Heart left ventricle (tissue), 16 donors: ENCODE results near the gene MPV17. TPM values are rescaled to one million over a fixed set of nuclear protein-coding genes. Genes with fewer than 3 reads are reported as not detected.
"Not testable (repeated sequence)": the region's sequence is repeated elsewhere in the genome, so short reads cannot be mapped to it uniquely, and the experiment has no call there.

Source experiments
- ATAC-seq, 4 donors: fragments of 200-7000 bp; cut with Tn5 transposase; one replicate each; pipeline ENCODE4 v1.9.1; 2020 to 2022; ENCODE audit warnings: moderate library complexity in 4 of 4, mild to moderate bottlenecking in 3 of 4, moderate number of reproducible peaks in 1 of 4
- DNase-seq, 5 donors: peaks; one replicate each; pipeline ENCODE4 v3.0.0-alpha.2; 2020
- H3K27ac ChIP-seq, 12 donors: fragments of 200-600 bp; sonication (generic) in 4 of 12; one replicate each; pipeline versions ENCODE4 v1.5.0 to v1.8.0; 2016 to 2022; ENCODE audit warnings: mild to moderate bottlenecking in 2 of 12
- H3K27me3 ChIP-seq, 9 donors: fragments of 200-600 bp; sonication (generic) in 2 of 9; one replicate each; pipeline versions ENCODE4 v1.5.1 to v1.8.0; 2016 to 2022; ENCODE audit warnings: mild to moderate bottlenecking in 3 of 9
- H3K36me3 ChIP-seq, 9 donors: fragments of 200-600 bp; sonication (generic) in 2 of 9; one replicate each; pipeline versions ENCODE4 v1.5.0 to v1.8.0; 2018 to 2022; ENCODE audit warnings: mild to moderate bottlenecking in 2 of 9
- H3K4me1 ChIP-seq, 12 donors: fragments of 200-600 bp; sonication (generic) in 4 of 12; one replicate each; pipeline versions ENCODE4 v1.5.0 to v1.8.0; 2016 to 2022; ENCODE audit warnings: mild to moderate bottlenecking in 3 of 12
- H3K4me3 ChIP-seq, 12 donors: fragments of 200-600 bp; sonication (generic) in 4 of 12; one replicate each; pipeline versions ENCODE4 v1.5.0 to v1.8.0; 2017 to 2022; ENCODE audit warnings: mild to moderate bottlenecking in 9 of 12, moderate library complexity in 4 of 12
- H3K9me3 ChIP-seq, 12 donors: fragments of 200-600 bp; sonication (generic) in 4 of 12; one replicate each; pipeline versions ENCODE4 v1.5.0 to v1.8.0; 2016 to 2022; ENCODE audit warnings: mild to moderate bottlenecking in 1 of 12
- POLR2A ChIP-seq, 2 donors: fragments of 450-650 bp; IDR thresholded peaks; one replicate each; pipeline ENCODE4 v1.6.1; 2017; ENCODE audit warnings: antibody characterized with exemption in 2 of 2, mild to moderate bottlenecking in 2 of 2, moderate library complexity in 2 of 2
- WGBS, 4 donors: extraction: QIAGEN DNeasy Blood & Tissue Kit in 2 of 4; methylation state at CpG; one replicate each; pipeline versions ENCODE4 v1.1.5 to v1.1.7; 2013 to 2018; 5-methylcytosine and 5-hydroxymethylcytosine counted together
- intact Hi-C, 10 donors: fragments of 100-400 bp; cut with DNase I; formaldehyde crosslinking; loops; one replicate each; pipeline versions ENCODE4 v1.11.1 to v1.14.2; 2022
- polyA plus RNA-seq, 2 donors: library from polyadenylated mRNA; stranded (reverse); fragments of 200-250 nt; gene quantifications; one replicate each; pipeline ENCODE4 v1.2.3, GENCODE V29; 2013
- total RNA-seq, 9 donors: library from RNA; depleted of rRNA in 2 of 9; stranded (reverse); fragments of >200 nt in 2 of 9; fragmentation: NEBNext Ultra II Directional in 3 of 9; extraction: Animal tissue kit (Norgen Biotek cat#: 25700) in 3 of 9; gene quantifications; one replicate each; pipeline versions ENCODE4 v1.1.0 to v1.2.4, GENCODE V29; 2016 to 2023
- TF ChIP-seq, protein P1 (sequence below), 12 donors: fragments of 200-600 bp; sonication (generic) in 4 of 12; IDR thresholded peaks; one replicate each; pipeline versions ENCODE4 v1.5.0 to v1.8.0; 2018 to 2022; ENCODE audit warnings: antibody characterized with exemption in 12 of 12, mild to moderate bottlenecking in 5 of 12
- donor health status: ischemic (EF 13 %, LVEDD 7.1; RV severe dilation, severe dysfunction).
- donor health status: healthy with polysubstance abuse.
- donor health status: DM: no; HTN: yes; CAD: no.
- donor health status: DM: no; HTN: no; CAD: no.
- donor health status: ischemic (EF 25% LVEDD 6.9; RV normal size, moderate dysfunction).
- donor health status: ischemic (EF 25% LVEDD 5.7; RV mildly dilated, moderate dysfunction).
- donor health status: healthy.
- donor health status: DM: yes; HTN: yes; CAD: no.
- donor health status: ischemic (EF 35%, LVEDD 5.7; RV mildly dilated, moderate dysfunction).
- donor health status: nonischemic (EF 11% LVEDD 7.7; RV severe dilation, severe dysfunction).
- donor health status: DM: yes; HTN: yes; CAD: no.
- donor health status: PGD.
- donor health status: ischemic (EF 29% LVEDD 5.4; RV normal size, mild dysfunction).
- donor health status: nonischemic (EF 23%, LVEDD 6.1; RV moderate dilation, normal function).

Gene MPV17
- total and polyA plus RNA-seq, 11 donors: 48.8 to 134 (median 66.3) TPM

DNA sequence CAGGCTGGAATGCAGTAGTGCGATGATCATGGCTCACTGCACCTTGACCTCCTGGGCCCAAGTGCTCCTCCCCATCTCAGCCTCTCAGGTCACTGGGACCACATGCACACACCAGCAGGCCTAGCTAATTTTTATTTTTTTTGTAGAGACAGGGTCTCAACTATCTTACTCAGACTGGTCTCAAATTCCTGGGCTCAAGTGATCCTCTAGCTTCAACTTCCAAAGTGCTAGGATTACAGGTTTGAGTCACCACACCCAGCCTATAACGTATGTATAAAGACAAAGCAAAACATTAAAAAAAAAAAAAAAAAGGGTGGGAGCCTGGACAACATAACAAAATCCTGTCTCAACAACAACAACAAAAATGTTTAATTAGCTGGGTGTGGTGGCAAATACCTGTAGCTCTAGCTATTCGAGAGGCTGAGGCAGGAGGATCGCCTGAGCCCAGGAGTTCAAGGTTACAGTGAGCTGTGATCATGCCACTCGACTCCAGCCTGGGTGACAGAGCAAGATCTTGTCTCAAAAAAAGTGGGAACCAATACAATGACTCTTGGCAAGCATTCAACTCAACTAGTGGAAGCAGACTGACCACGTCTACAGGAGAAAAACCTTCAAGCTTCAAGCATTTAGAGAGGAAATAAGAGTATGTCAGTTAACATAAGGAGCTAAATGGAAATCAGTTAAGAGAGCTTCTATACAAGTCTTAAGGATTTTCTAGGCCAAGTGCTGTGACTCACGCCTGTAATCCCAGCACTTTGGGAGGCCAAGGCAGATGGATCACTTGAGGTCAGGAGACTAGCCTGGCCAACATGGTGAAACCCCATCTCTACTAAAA, 31.1 kb upstream of the MPV17 start:
- Histone ChIP-seq H3K27ac (peak overlapping the region in 1 of 12 donors; percentile 30), H3K36me3 (peaks cover 0 to 11% (median 0%) of the 10 kb centered on the region in 9 donors), H3K27me3 (no peaks in the 10 kb centered on the region), H3K4me1 (peaks cover 4 to 57% (median 27%) of the 10 kb centered on the region in 12 donors), H3K4me3 (no peak overlapping the region), H3K9me3 (no peaks in the 10 kb centered on the region)
- intact Hi-C loops: no loop called here
- 76 to 79% (median 77%) methylated on average over 7 of the region's 7 CpGs for WGBS, 4 donors
- DNase-seq: no peak
- no peak for TF ChIP-seq POLR2A (IDR thresholded peaks at IDR 0.05)
- TF ChIP-seq, protein P1, sequence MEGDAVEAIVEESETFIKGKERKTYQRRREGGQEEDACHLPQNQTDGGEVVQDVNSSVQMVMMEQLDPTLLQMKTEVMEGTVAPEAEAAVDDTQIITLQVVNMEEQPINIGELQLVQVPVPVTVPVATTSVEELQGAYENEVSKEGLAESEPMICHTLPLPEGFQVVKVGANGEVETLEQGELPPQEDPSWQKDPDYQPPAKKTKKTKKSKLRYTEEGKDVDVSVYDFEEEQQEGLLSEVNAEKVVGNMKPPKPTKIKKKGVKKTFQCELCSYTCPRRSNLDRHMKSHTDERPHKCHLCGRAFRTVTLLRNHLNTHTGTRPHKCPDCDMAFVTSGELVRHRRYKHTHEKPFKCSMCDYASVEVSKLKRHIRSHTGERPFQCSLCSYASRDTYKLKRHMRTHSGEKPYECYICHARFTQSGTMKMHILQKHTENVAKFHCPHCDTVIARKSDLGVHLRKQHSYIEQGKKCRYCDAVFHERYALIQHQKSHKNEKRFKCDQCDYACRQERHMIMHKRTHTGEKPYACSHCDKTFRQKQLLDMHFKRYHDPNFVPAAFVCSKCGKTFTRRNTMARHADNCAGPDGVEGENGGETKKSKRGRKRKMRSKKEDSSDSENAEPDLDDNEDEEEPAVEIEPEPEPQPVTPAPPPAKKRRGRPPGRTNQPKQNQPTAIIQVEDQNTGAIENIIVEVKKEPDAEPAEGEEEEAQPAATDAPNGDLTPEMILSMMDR (IDR thresholded peaks at IDR 0.05): no peak
- no peak for ATAC-seq

DNA sequence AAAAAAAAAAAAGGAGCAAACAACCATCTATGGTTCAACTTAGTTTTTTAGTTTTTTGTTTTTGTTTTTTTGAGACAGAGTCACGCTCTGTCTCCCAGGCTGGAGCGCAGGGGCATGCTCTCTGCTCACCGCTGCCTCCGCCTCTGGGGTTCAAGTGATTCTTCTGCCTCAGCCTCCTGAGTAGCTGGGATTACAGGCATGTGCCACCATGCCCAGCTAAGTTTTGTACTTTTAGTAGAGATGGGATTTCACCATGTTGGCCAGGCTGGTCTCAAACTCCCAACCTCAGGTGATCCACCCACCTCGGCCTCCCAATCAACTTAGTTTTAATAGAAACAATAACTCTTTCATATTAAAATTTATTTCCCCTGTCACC, 30.5 kb upstream of the MPV17 start:
- DNase-seq, H3K27ac ChIP-seq, intact Hi-C loops, H3K4me3 ChIP-seq, H3K9me3 ChIP-seq, ATAC-seq, H3K27me3 ChIP-seq: not testable (repeated sequence)
- Histone ChIP-seq H3K4me1 (peaks cover 4 to 55% (median 26%) of the 10 kb centered on the region in 12 donors), H3K36me3 (peaks cover 0 to 11% (median 0%) of the 10 kb centered on the region in 9 donors)
- WGBS, 4 donors: 95 to 98% (median 97%) methylated on average over 5 of the region's 5 CpGs

DNA sequence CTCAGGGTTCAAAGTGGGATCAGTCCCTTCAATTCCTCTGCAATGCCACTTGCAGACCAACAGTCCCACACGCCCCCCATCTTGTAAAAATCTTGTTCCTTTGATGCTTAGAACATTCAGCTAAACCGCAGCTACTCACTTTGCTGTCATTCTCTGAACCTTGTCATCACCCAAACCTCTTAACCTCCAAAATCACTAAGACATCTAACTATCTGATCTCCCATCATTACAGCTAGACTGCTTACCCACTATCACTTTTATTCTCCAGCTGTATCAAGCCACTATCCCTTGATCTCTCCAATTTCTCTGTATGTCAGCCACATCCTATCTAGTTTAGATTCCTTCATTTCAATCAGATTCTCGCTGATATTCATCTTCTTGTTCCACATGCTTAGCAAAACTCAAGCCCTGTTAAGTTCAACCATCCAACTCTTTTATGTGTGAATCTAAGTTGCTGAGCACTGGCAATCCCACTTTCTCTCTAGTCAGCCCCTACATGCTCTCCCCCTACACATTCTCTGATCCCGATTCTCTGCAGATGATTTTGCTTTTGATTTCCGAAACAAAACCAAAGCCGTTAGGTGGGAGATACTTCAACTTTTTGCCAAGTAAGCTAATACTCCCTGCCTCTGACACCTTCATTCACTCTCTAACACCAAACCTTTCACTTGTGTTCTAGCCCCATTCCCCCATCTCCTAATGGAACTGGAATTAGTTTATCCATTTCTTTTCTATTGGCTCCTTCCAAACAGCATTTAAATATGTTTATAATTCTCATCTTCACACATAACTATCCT, 29.1 kb upstream of the MPV17 start:
- intact Hi-C loops: no loop called here
- Histone ChIP-seq H3K36me3 (peaks cover 0 to 17% (median 6%) of the 10 kb centered on the region in 9 donors), H3K4me3 (no peak overlapping the region), H3K27ac (no peak overlapping the region), H3K4me1 (peaks cover 4 to 41% (median 16%) of the 10 kb centered on the region in 12 donors), H3K27me3 (no peaks in the 10 kb centered on the region), H3K9me3 (no peaks in the 10 kb centered on the region)
- 79 to 86% (median 81%) methylated on average over 6 of the region's 6 CpGs for WGBS, 4 donors
- ATAC-seq (no peak), DNase-seq (no peak)
- no peak for TF ChIP-seq POLR2A (IDR thresholded peaks at IDR 0.05)
- TF ChIP-seq, protein P1 (IDR thresholded peaks at IDR 0.05): no peak

DNA sequence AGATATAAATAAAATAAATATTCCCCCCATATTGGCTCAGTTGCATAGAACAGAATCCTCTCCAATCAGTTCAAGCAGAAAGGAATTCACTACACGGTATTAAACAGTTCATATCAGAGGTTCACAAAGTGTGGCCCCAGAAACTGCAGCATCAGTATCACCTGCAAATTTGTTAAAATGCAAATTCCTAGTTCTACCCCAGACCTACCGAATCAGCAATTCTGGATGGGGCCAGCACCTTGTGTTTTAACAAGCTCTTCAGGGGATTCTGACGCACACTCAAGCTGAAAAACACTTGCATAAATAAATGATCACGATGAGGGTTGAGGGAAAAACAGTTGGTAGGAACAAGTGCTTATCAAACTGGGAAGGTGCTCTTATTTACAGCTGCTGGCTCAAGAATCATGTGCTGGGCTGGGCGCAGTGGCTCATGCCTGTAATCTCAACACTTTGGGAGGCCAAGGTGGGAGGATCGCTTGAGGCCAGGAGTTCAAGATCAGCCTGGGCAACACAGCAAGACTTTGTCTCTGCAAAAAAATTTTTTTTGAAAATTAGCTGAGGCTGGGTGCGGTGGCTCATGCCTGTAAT, 27.3 kb upstream of the MPV17 start:
- H3K27ac ChIP-seq: no peak overlapping the region
- no peak overlapping the region for H3K4me3 ChIP-seq
- intact Hi-C loops: no loop called here
- H3K4me1 ChIP-seq: peaks cover 2 to 32% (median 12%) of the 10 kb centered on the region in 12 donors
- no peaks in the 10 kb centered on the region for H3K9me3 ChIP-seq
- H3K27me3 ChIP-seq: no peaks in the 10 kb centered on the region
- WGBS, 4 donors: 80 to 90% (median 83%) methylated on average over 6 to 7 of the region's 7 CpGs
- TF ChIP-seq, protein P1 (IDR thresholded peaks at IDR 0.05): no peak
- no peak for TF ChIP-seq POLR2A (IDR thresholded peaks at IDR 0.05)
- ATAC-seq: no peak
- DNase-seq: no peak
- H3K36me3 ChIP-seq: peaks cover 0 to 17% (median 6%) of the 10 kb centered on the region in 9 donors
